HPDE6-E6E7 (cell line): ENCODE results near the gene TJP1.

ENCODE experiments used
- DNase-seq: peaks from one replicate; pipeline ENCODE4 v3.0.0; 2011; ENCODE audit warnings: missing footprints; ENCODE audit errors: extremely low spot score

The TJP1 gene

GRCh38 chr15:29822100-29822683, at the start of gene TJP1:
TSS of gene TJP1 (minus strand) at chr15:29822468. CDS start at chr15:29822028, 440 bp downstream.
- DNase-seq: peak; percentile 54

GRCh38 chr15:29871401-29871800, 49.1 kb upstream of the TJP1 start:
- DNase-seq: no peak

- DNase-seq: no peak
These were observed 48.4 kb upstream of the TJP1 start for GRCh38 chr15:29870495-29871151.

DNA sequence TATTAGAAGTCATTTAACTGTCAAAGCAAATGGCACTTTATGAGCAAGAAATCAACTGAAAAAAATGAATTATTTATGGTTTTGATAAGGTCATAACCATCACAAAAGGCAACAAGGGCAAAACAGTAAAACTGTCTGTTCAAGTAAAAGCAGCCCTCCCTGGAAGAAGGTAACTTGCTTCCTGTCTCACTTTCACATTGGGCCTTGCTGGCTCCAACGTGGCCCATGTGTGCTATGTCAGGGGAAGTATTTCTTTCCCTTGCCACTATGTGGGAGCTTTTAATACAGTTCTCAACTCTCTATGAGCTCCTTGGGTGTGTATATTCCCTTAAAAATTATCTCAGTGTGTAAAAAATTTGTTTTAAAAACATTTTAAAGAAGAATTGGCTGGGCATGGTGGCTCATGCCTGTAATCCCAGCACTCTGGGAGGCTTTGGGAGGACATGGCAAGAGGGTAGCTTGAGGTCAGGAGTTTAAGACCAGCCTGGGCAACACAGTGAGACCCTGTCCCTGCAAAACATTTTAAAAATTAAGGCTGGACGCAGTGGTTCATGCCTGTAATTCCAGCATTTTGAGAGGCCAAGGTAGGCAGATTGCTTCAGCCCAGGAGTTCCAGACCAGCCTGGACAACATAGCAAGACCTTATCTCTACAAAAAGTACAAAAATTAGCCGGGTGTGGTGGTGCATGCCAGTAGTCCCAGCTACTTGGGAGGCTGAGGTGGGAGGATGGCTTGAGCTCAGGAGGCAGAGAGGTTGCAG, 45.2 kb upstream of the TJP1 start:
- DNase-seq: no peak

GRCh38 chr15:29866337-29866736, 44.1 kb upstream of the TJP1 start:
- DNase-seq: no peak

DNA sequence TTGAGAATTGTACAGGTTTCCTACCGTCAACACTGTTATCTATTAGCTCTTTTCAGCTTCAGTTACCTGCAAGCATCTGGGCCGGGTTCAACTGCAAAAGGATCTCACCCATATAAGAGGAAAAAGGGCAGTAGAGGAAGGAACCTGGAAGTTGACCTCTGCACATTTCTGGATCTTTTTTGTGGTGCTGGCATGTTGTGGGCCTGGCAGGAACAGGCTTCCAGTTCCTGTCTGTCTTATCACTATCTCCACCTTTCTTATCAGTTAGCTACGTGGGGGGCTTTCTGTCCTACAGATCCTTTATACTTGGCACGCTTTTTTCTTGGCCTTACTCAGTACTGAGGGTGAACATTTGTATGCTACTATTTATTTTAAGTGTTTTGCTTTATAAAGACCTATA, 42.2 kb upstream of the TJP1 start:
- DNase-seq: no peak

- no peak for DNase-seq
These were observed 41.2 kb upstream of the TJP1 start for GRCh38 chr15:29863438-29863837.

- no peak for DNase-seq
These were observed 40.0 kb upstream of the TJP1 start for GRCh38 chr15:29862271-29862670.

GRCh38 chr15:29860872-29861271, 38.6 kb upstream of the TJP1 start:
- no peak for DNase-seq

GRCh38 chr15:29859973-29860715, 37.9 kb upstream of the TJP1 start:
- no peak for DNase-seq

DNA sequence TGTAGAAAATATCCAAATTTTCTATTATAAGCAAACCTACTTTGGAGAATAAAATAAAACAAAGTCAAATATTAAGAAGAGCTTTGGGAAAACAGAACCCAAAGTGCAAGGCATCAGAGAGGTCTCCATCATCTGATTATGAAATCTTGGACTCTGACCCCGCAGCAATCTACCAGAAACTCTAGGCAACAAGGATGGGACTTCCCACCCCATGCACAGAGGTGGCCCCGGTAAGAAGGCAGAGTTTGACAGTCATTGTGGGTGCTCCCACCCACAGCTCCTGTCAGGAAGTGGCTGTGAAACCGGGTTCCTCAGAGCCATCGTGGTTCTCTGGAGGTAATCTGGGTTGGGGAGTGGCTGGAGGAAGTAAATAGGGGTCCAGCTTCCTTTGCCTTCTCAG, 37.0 kb upstream of the TJP1 start:
- no peak for DNase-seq

- DNase-seq: no peak
These were observed 35.0 kb upstream of the TJP1 start for GRCh38 chr15:29857221-29857789.

DNA sequence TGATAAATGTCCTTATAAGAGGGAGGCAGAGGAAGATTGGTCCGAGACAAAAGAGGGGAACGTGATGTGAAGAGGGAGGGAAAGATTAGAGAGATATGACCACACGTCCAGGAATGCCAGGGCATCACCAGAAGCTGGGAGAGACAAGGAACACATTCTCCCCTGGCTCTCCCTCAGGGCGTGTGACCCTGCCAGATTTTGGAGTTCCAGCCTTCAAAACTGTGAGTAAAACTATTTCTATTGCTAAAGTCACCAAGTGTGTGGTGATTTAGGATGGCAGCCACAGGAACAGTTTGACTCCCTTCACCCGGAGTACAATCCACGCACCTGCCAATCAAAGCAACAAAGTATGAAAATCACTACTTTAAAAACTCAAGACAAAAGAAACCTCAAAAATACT, 32.1 kb upstream of the TJP1 start:
- no peak for DNase-seq

DNA sequence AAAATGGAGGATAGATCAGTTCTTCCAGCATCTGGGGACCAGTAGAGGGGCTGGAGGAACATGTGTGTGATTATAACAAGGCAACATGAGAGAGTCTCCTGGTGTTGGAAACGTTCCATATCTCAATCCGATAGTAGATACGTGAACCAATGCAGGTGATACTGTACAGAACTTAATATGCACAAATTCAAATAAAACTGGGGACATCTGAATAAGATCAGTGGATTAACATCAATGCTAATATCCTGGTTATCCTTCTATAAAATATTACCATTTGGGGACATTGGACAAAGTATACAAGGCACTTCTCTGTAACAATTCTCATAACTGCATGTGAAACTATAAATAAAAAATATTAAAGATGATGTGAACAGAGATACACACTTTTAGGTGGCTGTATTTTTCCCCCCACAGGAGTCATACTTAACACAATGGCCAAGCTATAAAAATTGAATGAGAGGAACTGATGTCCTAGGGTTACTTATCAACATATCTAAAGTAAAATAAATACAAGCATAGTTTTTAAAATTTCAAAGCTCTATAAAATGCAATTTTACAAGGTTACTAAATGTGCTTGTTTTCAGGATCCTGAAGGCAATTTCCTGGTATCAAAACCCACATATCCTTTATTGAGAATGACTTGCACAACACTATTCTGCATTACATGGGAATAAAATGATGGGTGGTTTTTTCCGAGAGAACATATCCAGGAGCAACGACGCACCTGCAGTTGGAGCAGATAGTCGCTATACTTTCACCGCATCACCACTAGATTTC, 31.1 kb upstream of the TJP1 start:
- DNase-seq: no peak

GRCh38 chr15:29852201-29852600, 29.9 kb upstream of the TJP1 start:
- DNase-seq: no peak

DNA sequence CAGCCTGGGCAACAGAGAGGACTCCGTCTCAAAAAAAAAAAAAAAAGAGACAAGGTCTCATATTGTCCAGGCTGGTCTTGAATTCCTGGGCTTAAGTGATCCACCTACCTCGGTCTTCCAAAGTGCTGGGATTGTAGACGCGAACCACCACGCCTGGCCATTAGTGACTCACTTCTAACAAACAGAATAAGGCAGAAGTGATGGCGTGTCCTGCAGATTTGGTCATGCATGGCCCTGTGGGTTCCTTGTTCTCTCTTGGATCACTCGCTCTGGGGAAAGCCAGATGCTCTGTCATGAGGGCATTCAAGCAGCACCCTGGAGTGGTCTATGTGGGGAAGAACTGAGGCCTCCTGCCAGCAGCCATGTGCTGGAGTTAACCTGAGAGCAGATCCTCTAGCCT, 27.4 kb upstream of the TJP1 start:
- DNase-seq: no peak

DNA sequence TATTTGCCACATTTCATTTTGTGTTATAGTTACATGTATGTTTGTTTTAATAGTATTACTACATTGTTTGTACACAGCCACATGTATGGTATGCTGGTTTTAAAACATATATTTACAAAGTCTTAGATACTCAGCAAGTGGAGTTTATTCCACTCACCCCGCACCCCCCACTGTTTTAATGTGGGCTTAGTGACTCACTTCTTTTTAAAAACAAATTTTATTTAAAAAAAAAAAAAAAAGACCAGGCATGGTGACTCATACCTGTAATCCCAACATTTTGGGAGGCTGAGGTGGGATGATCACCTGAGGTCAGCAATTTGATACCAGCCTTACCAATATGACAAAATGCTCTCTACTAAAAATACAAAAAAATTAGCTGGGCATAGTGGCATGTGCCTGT, 26.9 kb upstream of the TJP1 start:
- DNase-seq: no peak

GRCh38 chr15:29844290-29844903, 22.1 kb upstream of the TJP1 start:
- DNase-seq: peak; percentile 75

- no peak for DNase-seq
These were observed 20.0 kb upstream of the TJP1 start for GRCh38 chr15:29842290-29842689.

DNA sequence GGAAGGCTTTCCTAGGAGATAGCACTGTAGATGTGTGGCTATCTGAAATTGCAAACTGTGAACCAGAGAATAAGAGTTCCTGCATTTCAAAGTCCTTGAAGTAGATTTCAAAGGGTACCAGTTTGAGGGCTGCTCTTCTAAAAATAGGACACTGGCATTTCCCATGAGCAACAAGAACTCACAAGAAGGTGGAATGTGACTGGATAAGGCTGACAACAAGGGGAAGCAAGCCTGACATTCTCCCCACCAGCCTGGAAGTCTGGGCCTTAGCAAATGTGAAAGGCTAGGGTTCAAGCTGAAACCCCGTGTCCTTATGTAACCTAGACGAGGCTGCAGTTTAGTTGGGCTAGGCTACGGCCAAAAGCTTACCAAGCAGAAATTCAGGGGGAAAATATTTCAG, 18.7 kb upstream of the TJP1 start:
- no peak for DNase-seq

DNA sequence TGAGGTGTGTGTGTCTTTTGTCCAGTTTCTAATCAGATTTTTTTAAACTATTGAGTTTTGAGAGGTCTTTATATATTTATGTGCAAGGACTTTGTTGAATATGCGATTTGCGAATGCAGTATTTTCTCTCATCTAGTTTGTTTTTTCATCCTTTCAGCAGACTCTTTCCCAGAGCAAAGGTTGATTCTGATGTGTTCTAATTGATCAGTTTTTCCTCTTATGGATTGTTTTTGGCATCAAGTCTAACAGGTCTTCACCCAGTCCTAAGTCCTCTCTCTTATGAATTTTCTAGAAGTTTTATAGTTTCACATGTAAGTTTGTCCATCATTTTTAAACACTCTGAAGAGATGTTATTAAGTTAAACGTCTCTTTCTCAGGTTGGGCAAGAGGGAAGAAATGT, 17.8 kb upstream of the TJP1 start:
- no peak for DNase-seq
